Esophagus muscularis mucosa (tissue), 4 donors: ENCODE results near the gene PELO. TPM values are rescaled to one million over a fixed set of nuclear protein-coding genes. Genes with fewer than 3 reads are reported as not detected.

ENCODE experiments used
- DNase-seq: peaks from one replicate; pipeline ENCODE4 v3.0.0-alpha.2; 2017; ENCODE audit errors: extremely low spot score
- H3K27ac ChIP-seq, 4 donors: fragments of 200-600 bp; sonication (generic); replicated peaks in 1 of 4; 1 replicate in 3 of 4; 2 replicates in 1 of 4; pipeline ENCODE4 v1.5.1; 2016 to 2019; ENCODE audit warnings: mild to moderate bottlenecking in 1 of 4
- H3K27me3 ChIP-seq, 4 donors: fragments of 200-600 bp; sonication (generic); one replicate each; pipeline versions ENCODE4 v1.5.1 to v1.6.0; 2016 to 2019
- H3K36me3 ChIP-seq, 4 donors: fragments of 200-600 bp; sonication (generic); one replicate each; pipeline ENCODE4 v1.5.1; 2016 to 2019
- H3K4me1 ChIP-seq, 4 donors: fragments of 200-600 bp; sonication (generic); one replicate each; pipeline ENCODE4 v1.5.1; 2016 to 2019
- H3K4me3 ChIP-seq, 4 donors: fragments of 200-600 bp; sonication (generic); 1 replicate in 2 of 4; 2 replicates in 2 of 4; pipeline ENCODE4 v1.5.1; 2016 to 2019; ENCODE audit warnings: mild to moderate bottlenecking in 4 of 4, moderate library complexity in 1 of 4
- H3K9me3 ChIP-seq, 4 donors: fragments of 200-600 bp; sonication (generic); 1 replicate in 3 of 4; 2 replicates in 1 of 4; pipeline ENCODE4 v1.5.1; 2016 to 2019
- CTCF ChIP-seq, 3 experiments: fragments of 200-600 bp in 2 of 3; fragments of 450-650 bp in 1 of 3; sonication (generic) in 2 of 3; IDR thresholded peaks; one replicate each; pipeline ENCODE4 v1.5.1; 2017 to 2019; ENCODE audit warnings: antibody characterized with exemption in 3 of 3, mild to moderate bottlenecking in 2 of 3, moderate library complexity in 1 of 3
- EP300 ChIP-seq: sonication (generic); formaldehyde crosslinking; IDR thresholded peaks from one replicate; pipeline ENCODE4 v1.6.1; 2017; ENCODE audit warnings: antibody characterized with exemption
- POLR2A ChIP-seq: fragments of 450-650 bp; IDR thresholded peaks from one replicate; pipeline ENCODE4 v1.6.1; 2017; ENCODE audit warnings: antibody characterized with exemption, moderate library complexity, mild to moderate bottlenecking, low read depth
- POLR2AphosphoS5 ChIP-seq, 2 donors: sonication (generic); formaldehyde crosslinking; IDR thresholded peaks; one replicate each; pipeline ENCODE4 v1.6.1; 2017; ENCODE audit warnings: antibody characterized with exemption in 2 of 2
- WGBS: methylation state at CpG from one replicate; pipeline ENCODE4 v1.1.5; 2018; 5-methylcytosine and 5-hydroxymethylcytosine counted together
- intact Hi-C: fragments of 100-400 bp; cut with DNase I; formaldehyde crosslinking; loops from one replicate; pipeline ENCODE4 v1.15.1; 2023
- total RNA-seq, 4 donors: library from RNA; depleted of rRNA; stranded (reverse); fragments of >200 nt; gene quantifications; one replicate each; pipeline versions ENCODE4 v1.1.0 to v1.2.1, GENCODE V29; 2016

Gene PELO
- total RNA-seq, 4 donors from 2014 or later = 43.1 to 77.7 (median 69.7) TPM

GRCh38 chr5:52788505-52788821, 747 bp downstream of the PELO start:
- no peaks in the 10 kb centered on the region for H3K27me3 ChIP-seq
- TF ChIP-seq POLR2A = no peak
- no peak for TF ChIP-seq POLR2AphosphoS5 (IDR thresholded peaks at IDR 0.05)
- no peak for TF ChIP-seq EP300
- TF ChIP-seq CTCF (IDR thresholded peaks at IDR 0.05) = no peak
- intact Hi-C loops = loop anchor here (1.0 kb wide), 1 partner anchor 127 kb away; no protein-coding TSS in a partner anchor
- no peaks in the 10 kb centered on the region for H3K36me3 ChIP-seq
- peak overlapping the region; percentile 92 to 96 (median 94) for H3K27ac ChIP-seq
- H3K9me3 ChIP-seq = no peaks in the 10 kb centered on the region
- H3K4me3 ChIP-seq = peak overlapping the region; percentile 69 to 85 (median 74)
- 2% methylated on average over 6 of the region's 7 CpGs for WGBS
- DNase-seq = no peak
- peaks cover 17 to 41% (median 37%) of the 10 kb centered on the region in 4 donors for H3K4me1 ChIP-seq

GRCh38 chr5:52789378-52789777, 1.7 kb downstream of the PELO start:
- TF ChIP-seq CTCF (IDR thresholded peaks at IDR 0.05) (no peak), POLR2AphosphoS5 (IDR thresholded peaks at IDR 0.05) (no peak), POLR2A (no peak), EP300 (no peak)
- Histone ChIP-seq H3K27ac (peak overlapping the region; percentile 92 to 96 (median 94)), H3K36me3 (no peaks in the 10 kb centered on the region), H3K4me1 (peaks cover 17 to 50% (median 44%) of the 10 kb centered on the region in 4 donors), H3K27me3 (no peaks in the 10 kb centered on the region), H3K9me3 (no peaks in the 10 kb centered on the region), H3K4me3 (peak overlapping the region; percentile 69 to 85 (median 74))
- intact Hi-C loops = no loop called here
- DNase-seq = no peak
- WGBS = 28% methylated on average over 1 of the region's 1 CpG

- 36% methylated on average over 2 of the region's 2 CpGs for WGBS
- no peaks in the 10 kb centered on the region for H3K27me3 ChIP-seq
- TF ChIP-seq POLR2AphosphoS5 (IDR thresholded peaks at IDR 0.05) = no peak
- TF ChIP-seq EP300 = no peak
- no peak for TF ChIP-seq CTCF (IDR thresholded peaks at IDR 0.05)
- no peak for TF ChIP-seq POLR2A
- intact Hi-C loops = loop anchor here (10.0 kb wide), 2 partner anchors 55 to 105 kb away; no protein-coding TSS in a partner anchor
- peak overlapping the region; percentile 69 to 85 (median 74) for H3K4me3 ChIP-seq
- no peaks in the 10 kb centered on the region for H3K36me3 ChIP-seq
- H3K27ac ChIP-seq = peak overlapping the region; percentile 92 to 96 (median 94)
- no peaks in the 10 kb centered on the region for H3K9me3 ChIP-seq
- no peak for DNase-seq
- H3K4me1 ChIP-seq = peaks cover 19 to 55% (median 47%) of the 10 kb centered on the region in 4 donors
Measured at GRCh38 chr5:52789851-52790250, 2.1 kb downstream of the PELO start.

- no peaks in the 10 kb centered on the region for H3K9me3 ChIP-seq
- no peaks in the 10 kb centered on the region for H3K27me3 ChIP-seq
- no peaks in the 10 kb centered on the region for H3K36me3 ChIP-seq
- H3K27ac ChIP-seq = peak overlapping the region; percentile 92 to 96 (median 94)
- TF ChIP-seq CTCF (IDR thresholded peaks at IDR 0.05) (no peak), POLR2A (no peak), EP300 (no peak), POLR2AphosphoS5 (IDR thresholded peaks at IDR 0.05) (no peak)
- intact Hi-C loops = loop anchor here (10.0 kb wide), 2 partner anchors 53 to 103 kb away; no protein-coding TSS in a partner anchor
- no peak for DNase-seq
- peak overlapping the region; percentile 69 to 85 (median 74) for H3K4me3 ChIP-seq
- H3K4me1 ChIP-seq = peaks cover 19 to 67% (median 56%) of the 10 kb centered on the region in 4 donors
- WGBS = 69% methylated on average over 1 of the region's 1 CpG
Measured at GRCh38 chr5:52791366-52791765, 3.6 kb downstream of the PELO start.

GRCh38 chr5:52794519-52794918, 6.8 kb downstream of the PELO start:
- H3K27ac ChIP-seq = peak overlapping the region; percentile 91 to 94 (median 93)
- no peaks in the 10 kb centered on the region for H3K36me3 ChIP-seq
- no peak for DNase-seq
- no peaks in the 10 kb centered on the region for H3K27me3 ChIP-seq
- WGBS = 40% methylated on average over 1 of the region's 1 CpG
- no peak overlapping the region for H3K4me3 ChIP-seq
- intact Hi-C loops = loop anchor here (10.0 kb wide), 2 partner anchors 50 to 100 kb away; no protein-coding TSS in a partner anchor
- H3K9me3 ChIP-seq = no peaks in the 10 kb centered on the region
- H3K4me1 ChIP-seq = peaks cover 41 to 92% (median 75%) of the 10 kb centered on the region in 4 donors
- no peak for TF ChIP-seq POLR2AphosphoS5 (IDR thresholded peaks at IDR 0.05)
- no peak for TF ChIP-seq EP300
- no peak for TF ChIP-seq CTCF (IDR thresholded peaks at IDR 0.05)
- no peak for TF ChIP-seq POLR2A
